CD14-positive monocyte (primary cell): ENCODE data around the gene BAD. TPM values are rescaled to one million over a fixed set of nuclear protein-coding genes. Genes with fewer than 3 reads are reported as not detected.

ENCODE experiments used
- DNase-seq, 3 donors: peaks; one replicate each; pipeline ENCODE4 v3.0.0-alpha.2; 2011 to 2022
- H2AFZ ChIP-seq: 2 replicates; pipeline ENCODE4 v1.6.0; 2012; ENCODE audit warnings: mild to moderate bottlenecking, low read depth, low read length, inconsistent platforms; ENCODE audit not compliant: insufficient read depth, poor library complexity, severe bottlenecking
- H3K27ac ChIP-seq, 2 donors: 1 replicate in 1 of 2; 2 replicates in 1 of 2; pipeline ENCODE4 v1.5.1; 2012 to 2013; ENCODE audit warnings: low read length in 2 of 2, control low read depth in 1 of 2, inconsistent platforms in 1 of 2, low read depth in 1 of 2, mild to moderate bottlenecking in 1 of 2
- H3K27me3 ChIP-seq, 2 donors: one replicate each; pipeline versions ENCODE4 v1.6.0 to v1.6.1; 2011 to 2013; ENCODE audit warnings: low read length in 2 of 2; ENCODE audit not compliant: control insufficient read depth in 2 of 2, insufficient read depth in 2 of 2
- H3K36me3 ChIP-seq, 2 donors: replicated peaks in 1 of 2; 1 replicate in 1 of 2; 2 replicates in 1 of 2; pipeline versions ENCODE4 v1.5.1 to v1.6.1; 2012 to 2013; ENCODE audit warnings: low read length in 2 of 2, control low read depth in 1 of 2, inconsistent platforms in 1 of 2, mild to moderate bottlenecking in 1 of 2; ENCODE audit not compliant: insufficient read depth in 2 of 2, control insufficient read depth in 1 of 2
- H3K4me1 ChIP-seq, 2 donors: 1 replicate in 1 of 2; 2 replicates in 1 of 2; pipeline versions ENCODE4 v1.5.1 to v1.6.1; 2012 to 2013; ENCODE audit warnings: low read length in 2 of 2, control low read depth in 1 of 2, inconsistent platforms in 1 of 2, mild to moderate bottlenecking in 1 of 2, moderate library complexity in 1 of 2; ENCODE audit not compliant: insufficient read depth in 2 of 2, control insufficient read depth in 1 of 2
- H3K4me2 ChIP-seq: replicated peaks from 2 replicates; pipeline ENCODE3; 2012; ENCODE audit warnings: low read length, moderate library complexity, mild to moderate bottlenecking; ENCODE audit not compliant: poor library complexity, severe bottlenecking; ENCODE audit errors: extremely low read depth
- H3K4me3 ChIP-seq, 3 experiments: fragments of 200-600 bp in 1 of 3; sonication (generic) in 1 of 3; replicated peaks in 1 of 3; 1 replicate in 2 of 3; 2 replicates in 1 of 3; pipeline ENCODE4 v1.5.1; 2011 to 2013; ENCODE audit warnings: low read length in 3 of 3, mild to moderate bottlenecking in 3 of 3, control low read depth in 2 of 3, low read depth in 2 of 3, inconsistent platforms in 1 of 3, moderate library complexity in 1 of 3
- H3K79me2 ChIP-seq: 2 replicates; pipeline ENCODE4 v1.6.0; 2012; ENCODE audit warnings: mild to moderate bottlenecking, control low read depth, inconsistent platforms, low read length, moderate library complexity; ENCODE audit not compliant: insufficient read depth
- H3K9ac ChIP-seq: 2 replicates; pipeline ENCODE4 v1.6.0; 2017; ENCODE audit warnings: low read length, mild to moderate bottlenecking; ENCODE audit not compliant: insufficient read depth, poor library complexity, severe bottlenecking
- H3K9me3 ChIP-seq, 2 donors: replicated peaks in 1 of 2; 1 replicate in 1 of 2; 2 replicates in 1 of 2; pipeline versions ENCODE4 v1.5.1 to v1.6.1; 2012 to 2013; ENCODE audit warnings: low read length in 2 of 2, control low read depth in 1 of 2; ENCODE audit not compliant: control insufficient read depth in 1 of 2, insufficient read depth in 1 of 2
- H4K20me1 ChIP-seq: 2 replicates; pipeline ENCODE4 v1.6.0; 2012; ENCODE audit warnings: mild to moderate bottlenecking, low read length, control low read depth, moderate library complexity; ENCODE audit not compliant: insufficient read depth
- H3K27ac Mint-ChIP-seq, 7 donors: one replicate each; pipeline ENCODE4 v1.8.0; 2020; ENCODE audit warnings: mild to moderate bottlenecking in 7 of 7, mixed read lengths in 7 of 7, moderate library complexity in 6 of 7, inconsistent platforms in 2 of 7
- H3K27me3 Mint-ChIP-seq, 3 donors: one replicate each; pipeline ENCODE4 v1.8.0; 2021 to 2022; ENCODE audit warnings: low read depth in 3 of 3, mild to moderate bottlenecking in 3 of 3, mixed read lengths in 3 of 3, moderate library complexity in 3 of 3, inconsistent platforms in 1 of 3
- H3K36me3 Mint-ChIP-seq, 2 donors: one replicate each; pipeline ENCODE4 v1.8.0; 2020; ENCODE audit warnings: mixed read lengths in 2 of 2, inconsistent platforms in 1 of 2, mild to moderate bottlenecking in 1 of 2
- H3K4me1 Mint-ChIP-seq: one replicate; pipeline ENCODE4 v1.8.0; 2020; ENCODE audit warnings: mild to moderate bottlenecking, mixed read lengths
- H3K4me3 Mint-ChIP-seq, 2 donors: one replicate each; pipeline ENCODE4 v1.8.0; 2020; ENCODE audit warnings: mild to moderate bottlenecking in 2 of 2, mixed read lengths in 2 of 2, moderate library complexity in 1 of 2
- H3K9me3 Mint-ChIP-seq, 7 donors: one replicate each; pipeline ENCODE4 v1.8.0; 2020 to 2022; ENCODE audit warnings: mixed read lengths in 7 of 7, mild to moderate bottlenecking in 6 of 7, moderate library complexity in 6 of 7, inconsistent platforms in 2 of 7
- WGBS: methylation state at CpG from one replicate; pipeline ENCODE4 v1.1.5; 2013; ENCODE audit warnings: missing lambda C conversion rate; ENCODE audit not compliant: insufficient coverage; 5-methylcytosine and 5-hydroxymethylcytosine counted together
- intact Hi-C, 2 donors: fragments of 100-400 bp; cut with micrococcal nuclease; formaldehyde crosslinking; loops; one replicate each; pipeline versions ENCODE4 v1.15.0 to v1.15.1; 2023
- polyA plus RNA-seq, 3 donors: library from polyadenylated mRNA; depleted of rRNA in 1 of 3; unstranded in 2 of 3; stranded (reverse) in 1 of 3; fragments of 300-500 nt in 2 of 3; fragments of >200 nt in 1 of 3; fragmentation: Illumina TruSeq in 2 of 3; gene quantifications; 1 replicate in 2 of 3; 2 replicates in 1 of 3; pipeline ENCODE4 v1.2.3, GENCODE V29; 2012 to 2021
- TF ChIP-seq, protein P1 (sequence below): fragments of 200-600 bp; IDR thresholded peaks from one replicate; pipeline ENCODE4 v1.8.0; 2022; ENCODE audit warnings: antibody characterized with exemption, mild to moderate bottlenecking

The BAD gene
- polyA plus RNA-seq, 3 donors = 21.1 to 63.2 (median 48.7) TPM

DNA sequence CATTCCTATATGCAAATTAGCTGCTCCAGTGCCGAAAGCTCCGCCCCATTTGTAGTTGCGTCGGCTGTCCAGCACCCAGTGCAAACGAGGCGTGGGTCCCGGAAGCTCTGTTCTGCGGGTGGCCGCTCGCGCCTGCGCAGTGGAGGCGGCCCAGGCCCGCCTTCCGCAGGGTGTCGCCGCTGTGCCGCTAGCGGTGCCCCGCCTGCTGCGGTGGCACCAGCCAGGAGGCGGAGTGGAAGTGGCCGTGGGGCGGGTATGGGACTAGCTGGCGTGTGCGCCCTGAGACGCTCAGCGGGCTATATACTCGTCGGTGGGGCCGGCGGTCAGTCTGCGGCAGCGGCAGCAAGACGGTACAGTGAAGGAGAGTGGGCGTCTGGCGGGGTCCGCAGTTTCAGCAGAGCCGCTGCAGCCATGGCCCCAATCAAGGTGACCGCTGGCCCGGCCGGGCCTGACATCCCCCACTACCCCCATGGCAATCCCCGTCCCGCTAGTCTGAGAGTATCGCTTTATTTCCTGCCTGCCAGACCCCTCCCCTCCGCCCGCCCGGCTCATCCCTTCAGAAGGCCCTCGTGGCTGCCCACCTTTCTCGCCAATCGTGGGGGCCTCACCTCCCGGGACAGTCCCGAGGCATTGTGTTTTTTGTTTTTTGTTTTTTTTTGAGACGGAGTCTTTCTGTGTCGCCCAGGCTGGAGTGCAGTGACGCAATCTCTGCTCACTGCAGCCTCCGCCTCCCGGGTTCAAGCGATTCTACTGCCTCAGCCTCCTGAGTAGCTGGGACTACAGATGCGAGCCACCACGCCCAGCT lies 33.7 kb upstream of the BAD start, which contains the start of gene PRDX5:
TSS of gene PRDX5 (plus strand) at position 161 of the 805 bp plus-strand sequence. CDS start at position 256, 95 bp downstream.
- H3K4me3 ChIP-seq = peak within 1 kb of the TSS; percentile 51 to 93 (median 91)
- H3K4me3 Mint-ChIP-seq = peak within 1 kb of the TSS; percentile 88 to 94
- WGBS = under 1% methylated on average over 51 of the region's 61 CpGs
- H3K36me3 ChIP-seq = peaks cover 49 to 60% of the 10 kb centered on the region in 2 donors
- peak within 1 kb of the TSS; percentile 83 for H3K9ac ChIP-seq
- peak within 1 kb of the TSS; percentile 96 to 97 for H3K27ac ChIP-seq
- peak within 1 kb of the TSS; percentile 95 for H3K4me2 ChIP-seq
- H3K79me2 ChIP-seq = peaks cover 9% of the 10 kb centered on the region
- H4K20me1 ChIP-seq = peaks cover 33% of the 10 kb centered on the region
- no peaks in the 10 kb centered on the region for H3K27me3 ChIP-seq
- peak within 1 kb of the TSS; percentile 98 to 99 (median 99) for H3K27ac Mint-ChIP-seq
- peak; percentile 96 to 98 (median 98) for DNase-seq
- peaks cover 0 to 1% (median 0%) of the 10 kb centered on the region in 3 donors for H3K27me3 Mint-ChIP-seq
- H3K36me3 Mint-ChIP-seq = peaks cover 42 to 58% of the 10 kb centered on the region in 2 donors
- peak within 1 kb of the TSS; percentile 82 for H2AFZ ChIP-seq
- TF ChIP-seq, protein P1, sequence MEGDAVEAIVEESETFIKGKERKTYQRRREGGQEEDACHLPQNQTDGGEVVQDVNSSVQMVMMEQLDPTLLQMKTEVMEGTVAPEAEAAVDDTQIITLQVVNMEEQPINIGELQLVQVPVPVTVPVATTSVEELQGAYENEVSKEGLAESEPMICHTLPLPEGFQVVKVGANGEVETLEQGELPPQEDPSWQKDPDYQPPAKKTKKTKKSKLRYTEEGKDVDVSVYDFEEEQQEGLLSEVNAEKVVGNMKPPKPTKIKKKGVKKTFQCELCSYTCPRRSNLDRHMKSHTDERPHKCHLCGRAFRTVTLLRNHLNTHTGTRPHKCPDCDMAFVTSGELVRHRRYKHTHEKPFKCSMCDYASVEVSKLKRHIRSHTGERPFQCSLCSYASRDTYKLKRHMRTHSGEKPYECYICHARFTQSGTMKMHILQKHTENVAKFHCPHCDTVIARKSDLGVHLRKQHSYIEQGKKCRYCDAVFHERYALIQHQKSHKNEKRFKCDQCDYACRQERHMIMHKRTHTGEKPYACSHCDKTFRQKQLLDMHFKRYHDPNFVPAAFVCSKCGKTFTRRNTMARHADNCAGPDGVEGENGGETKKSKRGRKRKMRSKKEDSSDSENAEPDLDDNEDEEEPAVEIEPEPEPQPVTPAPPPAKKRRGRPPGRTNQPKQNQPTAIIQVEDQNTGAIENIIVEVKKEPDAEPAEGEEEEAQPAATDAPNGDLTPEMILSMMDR = peak; percentile 38
- H3K9me3 ChIP-seq = no peaks in the 10 kb centered on the region
- intact Hi-C loops = loop anchor here (1.0 to 5.0 kb wide), 3 partner anchors 13 to 39 kb away; partner anchors contain the start of genes RPS6KA4 (in 2 of the 2) and ESRRA (in 1 of the 2)
- H3K4me1 ChIP-seq = peaks cover 28 to 43% of the 10 kb centered on the region in 2 donors
- H3K4me1 Mint-ChIP-seq = peaks cover 29% of the 10 kb centered on the region
- no peaks in the 10 kb centered on the region for H3K9me3 Mint-ChIP-seq

DNA sequence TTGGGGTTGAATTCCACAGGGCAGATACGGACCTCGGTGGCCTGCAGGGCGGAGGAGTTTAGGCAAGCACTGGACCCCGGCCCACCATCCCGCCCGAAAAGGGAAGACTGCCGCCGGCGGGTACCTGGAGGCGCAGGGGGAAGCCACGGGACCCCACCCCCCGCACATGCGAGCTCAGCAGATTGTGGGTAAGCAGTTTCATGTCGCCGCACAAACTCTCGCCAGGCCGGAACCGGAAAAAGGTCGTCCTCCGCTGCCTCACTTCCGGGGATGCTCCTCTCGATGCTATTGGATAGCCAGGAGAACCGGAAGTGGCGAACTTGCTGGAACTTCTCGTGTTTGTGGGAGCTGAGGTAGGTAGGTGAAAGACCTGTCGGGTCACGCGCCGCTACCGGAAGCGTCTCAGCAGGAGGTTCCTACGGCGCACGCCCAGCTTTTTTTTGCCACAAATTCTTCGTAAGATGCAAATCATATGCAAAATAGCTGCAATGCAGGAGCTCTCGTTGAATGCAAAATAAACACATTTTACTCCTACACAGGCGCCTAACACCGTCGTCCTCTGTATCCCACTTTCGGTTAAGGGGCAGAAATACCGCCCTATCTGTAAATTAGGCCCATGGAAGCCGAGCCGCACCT lies 33.0 kb upstream of the BAD start, which contains the start of gene TRMT112:
TSS of gene TRMT112 (minus strand) at position 235 of the 636 bp plus-strand sequence. CDS start at position 202, 33 bp downstream.
- Histone ChIP-seq H3K27ac (peak within 1 kb of the TSS; percentile 96 to 97), H3K9me3 (no peaks in the 10 kb centered on the region), H4K20me1 (peaks cover 41% of the 10 kb centered on the region), H3K79me2 (peaks cover 16% of the 10 kb centered on the region), H2AFZ (peak within 1 kb of the TSS; percentile 82), H3K36me3 (peaks cover 48 to 60% of the 10 kb centered on the region in 2 donors), H3K4me2 (peak within 1 kb of the TSS; percentile 95), H3K4me3 (peak within 1 kb of the TSS; percentile 51 to 93 (median 91)), H3K9ac (peak within 1 kb of the TSS; percentile 83), H3K27me3 (no peaks in the 10 kb centered on the region), H3K4me1 (peaks cover 28 to 43% of the 10 kb centered on the region in 2 donors)
- Mint-ChIP-seq H3K4me3 (peak within 1 kb of the TSS; percentile 88 to 94), H3K27me3 (no peaks in the 10 kb centered on the region), H3K4me1 (peaks cover 36% of the 10 kb centered on the region), H3K36me3 (peaks cover 47 to 62% of the 10 kb centered on the region in 2 donors), H3K27ac (peak within 1 kb of the TSS; percentile 98 to 99 (median 99)), H3K9me3 (no peaks in the 10 kb centered on the region)
- intact Hi-C loops = loop anchor here (1.0 to 5.0 kb wide), 2 partner anchors 12 to 40 kb away; partner anchors contain the start of genes RPS6KA4 (in 2 of the 2) and ESRRA (in 1 of the 2)
- under 1% methylated on average over 42 of the region's 43 CpGs for WGBS
- TF ChIP-seq, protein P1 = no peak
- DNase-seq = peak; percentile 95 to 98 (median 98)
